MM.1S (cell line): ENCODE results near the gene SPPL3.

ENCODE experiments used
- CTCF ChIP-seq: fragments of 300-600 bp; sonication (generic); IDR thresholded peaks from 2 replicates; pipeline ENCODE4 v1.5.1; 2016; ENCODE audit warnings: antibody characterized with exemption, low read length, mixed read lengths
- EZH2 ChIP-seq: fragments of 300-600 bp; sonication (generic); optimal IDR thresholded peaks from 2 replicates; pipeline ENCODE3; 2017; ENCODE audit warnings: low read depth, mild to moderate bottlenecking, antibody characterized with exemption, low read length, mixed read lengths

DNA sequence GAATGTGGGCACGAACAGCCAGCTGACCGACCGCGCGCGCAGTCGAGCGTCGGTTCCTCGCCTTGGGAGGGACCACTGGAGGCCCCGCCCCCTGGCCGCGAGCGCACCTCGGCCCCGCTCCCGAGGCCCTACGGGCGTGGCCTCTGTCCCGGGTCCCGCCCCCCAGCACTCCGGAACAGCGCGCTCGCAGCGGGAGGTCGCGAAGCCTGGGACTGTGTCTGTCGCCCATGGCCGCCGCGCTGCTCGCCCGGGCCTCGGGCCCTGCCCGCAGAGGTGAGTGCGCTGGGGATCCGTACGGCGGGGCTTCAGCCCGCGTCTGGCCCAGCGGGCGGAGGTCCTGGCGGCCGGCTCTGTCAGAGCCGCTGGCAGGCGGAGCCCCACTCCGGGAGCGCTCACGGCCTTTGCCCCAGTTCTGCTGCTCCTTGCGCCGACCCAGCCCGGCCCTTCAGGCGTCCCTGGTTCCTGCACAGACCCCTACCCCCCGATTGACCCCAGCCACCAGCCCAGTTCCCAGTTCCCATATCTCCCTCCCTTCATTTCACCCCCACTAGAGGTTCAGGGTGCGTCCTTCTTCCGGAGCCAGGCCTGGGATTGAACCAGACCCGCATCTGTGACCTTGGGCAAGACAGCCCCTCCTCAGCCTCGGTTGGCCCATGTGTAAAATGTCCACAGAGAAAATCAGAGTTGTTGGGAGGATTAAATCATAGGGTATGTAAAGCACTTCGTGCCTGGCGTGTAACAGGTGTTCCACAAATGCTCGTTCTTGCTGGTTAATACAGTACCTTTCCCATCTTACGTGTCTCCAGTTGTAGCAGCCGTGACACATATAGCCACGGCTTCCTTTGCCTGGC is 178.3 kb downstream of the SPPL3 start, which contains the start of gene ACADS:
- TF ChIP-seq CTCF = no peak
- no peak for TF ChIP-seq EZH2
